Gastroesophageal sphincter (tissue), 4 donors: ENCODE data around the gene KRT85. TPM values are rescaled to one million over a fixed set of nuclear protein-coding genes. Genes with fewer than 3 reads are reported as not detected.

Source experiments
- ATAC-seq: fragments of 150-250 bp; one replicate; pipeline ENCODE4 v1.9.1; 2016; ENCODE audit warnings: mild to moderate bottlenecking, moderate library complexity
- H3K27ac ChIP-seq, 4 donors: fragments of 200-600 bp; sonication (generic) in 3 of 4; 1 replicate in 3 of 4; 2 replicates in 1 of 4; pipeline ENCODE4 v1.5.1; 2016 to 2019
- H3K27me3 ChIP-seq: fragments of 200-600 bp; sonication (generic); one replicate; pipeline ENCODE4 v1.5.1; 2019
- H3K36me3 ChIP-seq, 2 donors: fragments of 200-600 bp; sonication (generic); one replicate each; pipeline ENCODE4 v1.5.1; 2019; ENCODE audit warnings: control low read depth in 1 of 2
- H3K4me1 ChIP-seq, 3 donors: fragments of 200-600 bp; sonication (generic); 1 replicate in 2 of 3; 2 replicates in 1 of 3; pipeline ENCODE4 v1.5.1; 2016 to 2019; ENCODE audit warnings: control low read depth in 2 of 3
- H3K4me3 ChIP-seq, 2 donors: fragments of 200-600 bp; sonication (generic); one replicate each; pipeline ENCODE4 v1.5.1; 2019; ENCODE audit warnings: mild to moderate bottlenecking in 1 of 2, moderate library complexity in 1 of 2
- H3K9me3 ChIP-seq, 3 donors: fragments of 200-600 bp; sonication (generic); one replicate each; pipeline ENCODE4 v1.5.1; 2017 to 2019; ENCODE audit warnings: control low read depth in 2 of 3
- EP300 ChIP-seq: sonication (generic); formaldehyde crosslinking; IDR thresholded peaks from one replicate; pipeline ENCODE4 v1.6.1; 2017; ENCODE audit warnings: antibody characterized with exemption, mild to moderate bottlenecking
- POLR2A ChIP-seq, 2 donors: fragments of 450-650 bp; IDR thresholded peaks; one replicate each; pipeline ENCODE4 v1.6.1; 2017; ENCODE audit warnings: antibody characterized with exemption in 2 of 2, mild to moderate bottlenecking in 2 of 2, moderate library complexity in 1 of 2
- POLR2AphosphoS5 ChIP-seq: sonication (generic); formaldehyde crosslinking; IDR thresholded peaks from one replicate; pipeline ENCODE4 v1.6.1; 2017; ENCODE audit warnings: antibody characterized with exemption
- WGBS, 2 donors: methylation state at CpG; one replicate each; pipeline ENCODE4 v1.1.5; 2018; ENCODE audit warnings: low coverage in 1 of 2; 5-methylcytosine and 5-hydroxymethylcytosine counted together
- total RNA-seq, 4 donors: library from RNA; depleted of rRNA; stranded (reverse); fragments of >200 nt; gene quantifications; one replicate each; pipeline ENCODE4 v1.1.0, GENCODE V29; 2016
- TF ChIP-seq, protein P1 (sequence below), 4 experiments: fragments of 200-600 bp in 2 of 4; fragments of 450-650 bp in 2 of 4; sonication (generic) in 1 of 4; IDR thresholded peaks; one replicate each; pipeline ENCODE4 v1.5.1; 2017 to 2019; ENCODE audit warnings: antibody characterized with exemption in 4 of 4, mild to moderate bottlenecking in 2 of 4, moderate library complexity in 2 of 4

KRT85 gene
- total RNA-seq, 4 donors from 2014 or later = not detected

DNA sequence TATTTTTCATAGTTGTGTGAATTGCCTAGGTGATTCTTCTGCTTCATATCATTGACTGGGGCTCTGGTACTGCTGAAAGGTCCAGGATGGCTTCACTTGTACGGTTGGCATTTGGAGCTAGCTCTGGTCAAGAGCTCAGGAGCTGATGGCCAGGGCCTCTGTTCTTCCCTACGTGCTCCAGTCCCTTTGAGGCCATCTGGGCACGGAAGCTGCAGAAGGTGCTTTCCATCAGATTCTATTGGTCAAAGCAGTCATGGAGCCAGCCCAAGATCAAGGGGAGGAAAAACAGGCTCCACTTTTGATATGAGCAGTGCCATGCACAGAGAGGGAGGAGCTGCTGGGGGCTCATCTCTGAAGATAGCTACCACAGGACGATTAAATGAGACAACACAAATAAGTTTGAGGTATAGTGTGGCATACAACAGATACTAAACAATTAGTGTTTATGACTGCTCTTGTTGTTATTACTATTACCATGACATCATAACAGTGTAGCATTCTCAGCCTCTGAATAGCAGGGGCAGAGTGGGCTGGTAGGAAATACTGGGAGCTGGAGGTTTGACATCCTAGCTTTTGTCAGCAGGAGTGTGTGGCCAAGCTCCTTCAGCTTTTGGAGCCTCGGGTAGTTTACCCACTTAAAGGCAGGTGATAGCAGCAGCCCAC, 56.5 kb downstream of the KRT85 start:
- Histone ChIP-seq H3K27ac (no peak overlapping the region), H3K9me3 (no peaks in the 10 kb centered on the region), H3K27me3 (peaks cover 19% of the 10 kb centered on the region), H3K4me3 (no peak overlapping the region), H3K4me1 (peaks cover 0 to 20% (median 6%) of the 10 kb centered on the region in 3 donors), H3K36me3 (no peaks in the 10 kb centered on the region)
- TF ChIP-seq POLR2AphosphoS5 (no peak), EP300 (no peak), POLR2A (IDR thresholded peaks at IDR 0.05) (no peak)
- TF ChIP-seq, protein P1, sequence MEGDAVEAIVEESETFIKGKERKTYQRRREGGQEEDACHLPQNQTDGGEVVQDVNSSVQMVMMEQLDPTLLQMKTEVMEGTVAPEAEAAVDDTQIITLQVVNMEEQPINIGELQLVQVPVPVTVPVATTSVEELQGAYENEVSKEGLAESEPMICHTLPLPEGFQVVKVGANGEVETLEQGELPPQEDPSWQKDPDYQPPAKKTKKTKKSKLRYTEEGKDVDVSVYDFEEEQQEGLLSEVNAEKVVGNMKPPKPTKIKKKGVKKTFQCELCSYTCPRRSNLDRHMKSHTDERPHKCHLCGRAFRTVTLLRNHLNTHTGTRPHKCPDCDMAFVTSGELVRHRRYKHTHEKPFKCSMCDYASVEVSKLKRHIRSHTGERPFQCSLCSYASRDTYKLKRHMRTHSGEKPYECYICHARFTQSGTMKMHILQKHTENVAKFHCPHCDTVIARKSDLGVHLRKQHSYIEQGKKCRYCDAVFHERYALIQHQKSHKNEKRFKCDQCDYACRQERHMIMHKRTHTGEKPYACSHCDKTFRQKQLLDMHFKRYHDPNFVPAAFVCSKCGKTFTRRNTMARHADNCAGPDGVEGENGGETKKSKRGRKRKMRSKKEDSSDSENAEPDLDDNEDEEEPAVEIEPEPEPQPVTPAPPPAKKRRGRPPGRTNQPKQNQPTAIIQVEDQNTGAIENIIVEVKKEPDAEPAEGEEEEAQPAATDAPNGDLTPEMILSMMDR (IDR thresholded peaks at IDR 0.05) = no peak
- ATAC-seq = no peak
- WGBS, 2 donors = 69 to 80% methylated on average over 2 to 3 of the region's 5 CpGs

Other genes starting within 250 kb of the KRT85 start
- under 1 TPM in 3 of 4 donors, not detected in 1; 0.16 to 0.54 (median 0.31) TPM for gene KRT80, start 175.5 kb downstream of the KRT85 start, total RNA-seq
- gene KRT7, start 134.2 kb downstream of the KRT85 start, total RNA-seq = 10 to 100 TPM in 1 of 4 donors, 1 to 10 TPM in 2, under 1 TPM in 1; 0.47 to 78.7 (median 4.3) TPM
- gene KRT86, start 92.8 kb downstream of the KRT85 start, total RNA-seq = 1 to 10 TPM in 1 of 4 donors, not detected in 3; 1.7 TPM
- gene KRT81, start 75.9 kb downstream of the KRT85 start, total RNA-seq = under 1 TPM in 1 of 4 donors, not detected in 3; 0.27 TPM
- gene KRT83, start 46.1 kb downstream of the KRT85 start, total RNA-seq = not detected
- gene KRT84, start 18.2 kb upstream of the KRT85 start, total RNA-seq = not detected
- not detected for gene KRT82, start 38.9 kb upstream of the KRT85 start, total RNA-seq
- not detected for gene KRT75, start 66.9 kb upstream of the KRT85 start, total RNA-seq
- gene KRT6B, start 84.7 kb upstream of the KRT85 start, total RNA-seq = 10 to 100 TPM in 2 of 4 donors, 1 to 10 TPM in 1, under 1 TPM in 1; 0.54 to 60.8 (median 7.3) TPM
- gene KRT6C, start 106.3 kb upstream of the KRT85 start, total RNA-seq = 10 to 100 TPM in 2 of 4 donors, under 1 TPM in 1, not detected in 1; 0.50 to 52.0 (median 17.1) TPM
- 100 to 1,000 TPM in 1 of 4 donors, 10 to 100 TPM in 2, 1 to 10 TPM in 1; 2.7 to 713 (median 61.8) TPM for gene KRT6A, start 125.8 kb upstream of the KRT85 start, total RNA-seq
- 100 to 1,000 TPM in 1 of 4 donors, 10 to 100 TPM in 1, 1 to 10 TPM in 2; 4.6 to 452 (median 18.6) TPM for gene KRT5, start 152.9 kb upstream of the KRT85 start, total RNA-seq
- gene KRT71, start 185.7 kb upstream of the KRT85 start, total RNA-seq = not detected
- not detected for gene KRT74, start 206.4 kb upstream of the KRT85 start, total RNA-seq
- gene KRT72, start 234.0 kb upstream of the KRT85 start, total RNA-seq = not detected